Trophoblast cell (in vitro differentiated cells and primary cell): Measurements from ENCODE around the gene B3GAT1.
A peak's percentile ranks its signal among the peaks of the same experiment; 100 is the strongest.

ENCODE experiments used
- DNase-seq, 2 donors: peaks; one replicate each; pipeline ENCODE4 v3.0.0-alpha.2; 2016
- H2AFZ ChIP-seq: 2 replicates; pipeline ENCODE4 v1.6.1; 2013; ENCODE audit warnings: low read length, moderate library complexity, mild to moderate bottlenecking; ENCODE audit not compliant: insufficient read depth, poor library complexity
- H2AK5ac ChIP-seq: 2 replicates; pipeline ENCODE4 v1.6.1; 2013; ENCODE audit warnings: mild to moderate bottlenecking, low read length
- H2BK120ac ChIP-seq: 2 replicates; pipeline ENCODE4 v1.6.1; 2013; ENCODE audit warnings: low read length, mild to moderate bottlenecking, moderate library complexity; ENCODE audit not compliant: insufficient read depth, poor library complexity
- H2BK12ac ChIP-seq: 2 replicates; pipeline ENCODE4 v1.6.1; 2013; ENCODE audit warnings: mild to moderate bottlenecking, low read length, moderate library complexity
- H2BK5ac ChIP-seq: 2 replicates; pipeline ENCODE4 v1.6.1; 2013; ENCODE audit warnings: low read length, low read depth, moderate library complexity, mild to moderate bottlenecking; ENCODE audit not compliant: poor library complexity
- H3K14ac ChIP-seq: 2 replicates; pipeline ENCODE4 v1.6.1; 2013; ENCODE audit warnings: mild to moderate bottlenecking, low read length
- H3K18ac ChIP-seq: 2 replicates; pipeline ENCODE4 v1.6.1; 2013; ENCODE audit warnings: mild to moderate bottlenecking, low read length
- H3K23ac ChIP-seq: 2 replicates; pipeline ENCODE4 v1.6.1; 2013; ENCODE audit warnings: low read length
- H3K27ac ChIP-seq: 2 replicates; pipeline ENCODE4 v1.5.1; 2013; ENCODE audit warnings: low read depth, mild to moderate bottlenecking, inconsistent platforms, low read length, moderate library complexity
- H3K27me3 ChIP-seq: 2 replicates; pipeline ENCODE4 v1.6.1; 2013; ENCODE audit warnings: inconsistent platforms, mild to moderate bottlenecking, low read length, moderate library complexity; ENCODE audit not compliant: insufficient read depth
- H3K36me3 ChIP-seq, 2 experiments: 1 replicate in 1 of 2; 2 replicates in 1 of 2; pipeline ENCODE4 v1.6.1; 2013; ENCODE audit warnings: low read length in 2 of 2, mild to moderate bottlenecking in 2 of 2, moderate library complexity in 1 of 2; ENCODE audit not compliant: insufficient read depth in 2 of 2, control insufficient read depth in 1 of 2
- H3K4ac ChIP-seq: 2 replicates; pipeline ENCODE4 v1.6.1; 2013; ENCODE audit warnings: low read depth, mild to moderate bottlenecking, low read length, moderate library complexity
- H3K4me1 ChIP-seq, 2 experiments: 1 replicate in 1 of 2; 2 replicates in 1 of 2; pipeline ENCODE4 v1.6.1; 2013; ENCODE audit warnings: low read length in 2 of 2, mild to moderate bottlenecking in 2 of 2, moderate library complexity in 1 of 2; ENCODE audit not compliant: insufficient read depth in 2 of 2, control insufficient read depth in 1 of 2
- H3K4me2 ChIP-seq: 2 replicates; pipeline ENCODE4 v1.6.1; 2013; ENCODE audit warnings: inconsistent platforms, mild to moderate bottlenecking, low read length, moderate library complexity
- H3K4me3 ChIP-seq: 2 replicates; pipeline ENCODE4 v1.5.1; 2013; ENCODE audit warnings: mild to moderate bottlenecking, low read depth, low read length, inconsistent platforms
- H3K79me1 ChIP-seq: one replicate; pipeline ENCODE4 v1.6.1; 2013; ENCODE audit warnings: low read length
- H3K79me2 ChIP-seq: 2 replicates; pipeline ENCODE4 v1.6.1; 2013; ENCODE audit warnings: low read length, mild to moderate bottlenecking; ENCODE audit not compliant: control insufficient read depth, insufficient read depth, poor library complexity
- H3K9ac ChIP-seq: 2 replicates; pipeline ENCODE4 v1.6.1; 2013; ENCODE audit warnings: mild to moderate bottlenecking, low read length
- H3K9me3 ChIP-seq: 2 replicates; pipeline ENCODE4 v1.6.1; 2013; ENCODE audit warnings: low read depth, mild to moderate bottlenecking, control low read depth, inconsistent platforms, low read length; ENCODE audit not compliant: insufficient read depth
- H4K12ac ChIP-seq: 2 replicates; pipeline ENCODE4 v1.6.1; 2013; ENCODE audit warnings: low read depth, mild to moderate bottlenecking, low read length, moderate library complexity
- H4K8ac ChIP-seq: 2 replicates; pipeline ENCODE4 v1.6.1; 2013; ENCODE audit warnings: low read depth, mild to moderate bottlenecking, low read length, moderate library complexity
- H4K91ac ChIP-seq: one replicate; pipeline ENCODE4 v1.6.1; 2013; ENCODE audit warnings: low read depth, mild to moderate bottlenecking, low read length, moderate library complexity
- WGBS: extraction: QIAGEN DNeasy Blood & Tissue Kit; methylation state at CpG from one replicate; pipeline ENCODE4 v1.1.7; 2013; ENCODE audit warnings: missing lambda C conversion rate; ENCODE audit not compliant: insufficient read length, insufficient coverage; ENCODE audit errors: extremely low coverage; 5-methylcytosine and 5-hydroxymethylcytosine counted together

The B3GAT1 gene

DNA sequence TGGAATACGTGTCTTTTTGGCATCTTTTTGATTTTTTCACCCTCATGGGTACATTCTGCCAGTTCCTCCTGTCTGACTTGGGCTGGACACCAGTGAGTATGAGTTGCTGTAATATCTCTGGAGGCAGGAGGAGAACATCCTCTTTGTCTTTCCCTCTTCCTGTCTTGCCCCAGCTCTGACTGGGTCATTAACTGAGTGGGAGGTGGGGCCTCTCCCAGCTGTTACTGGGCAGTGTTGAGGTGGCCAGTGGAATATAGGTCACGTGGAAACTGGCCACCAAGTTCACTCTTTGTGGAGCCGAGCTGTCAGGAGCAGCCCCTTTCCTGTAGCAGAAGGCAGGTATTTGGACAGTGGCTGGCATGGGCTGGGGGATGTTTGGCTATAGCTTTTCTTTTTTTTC lies 78.1 kb downstream of the B3GAT1 start:
- H3K27ac ChIP-seq, result no peak overlapping the region
- DNase-seq, result no peak
- H3K4me1 ChIP-seq, result peaks cover 5 to 7% of the 10 kb centered on the region in 2 experiments
- no peaks in the 10 kb centered on the region for H3K9me3 ChIP-seq
- H3K4ac ChIP-seq, result no peak overlapping the region
- no peak overlapping the region for H2BK12ac ChIP-seq
- H2AFZ ChIP-seq, result no peak overlapping the region
- H3K23ac ChIP-seq, result no peak overlapping the region
- no CpG with 5 or more reads among the region's 3 CpGs for WGBS
- H3K4me3 ChIP-seq, result no peak overlapping the region
- H3K27me3 ChIP-seq, result peaks cover 4% of the 10 kb centered on the region
- H4K91ac ChIP-seq, result no peak overlapping the region
- no peak overlapping the region for H2AK5ac ChIP-seq
- no peak overlapping the region for H2BK5ac ChIP-seq
- no peak overlapping the region for H4K8ac ChIP-seq
- no peak overlapping the region for H2BK120ac ChIP-seq
- no peak overlapping the region for H4K12ac ChIP-seq
- H3K4me2 ChIP-seq, result no peak overlapping the region
- H3K14ac ChIP-seq, result no peak overlapping the region
- H3K36me3 ChIP-seq, result no peaks in the 10 kb centered on the region
- H3K79me2 ChIP-seq, result no peaks in the 10 kb centered on the region
- no peak overlapping the region for H3K9ac ChIP-seq
- no peak overlapping the region for H3K18ac ChIP-seq
- H3K79me1 ChIP-seq, result no peaks in the 10 kb centered on the region

DNA sequence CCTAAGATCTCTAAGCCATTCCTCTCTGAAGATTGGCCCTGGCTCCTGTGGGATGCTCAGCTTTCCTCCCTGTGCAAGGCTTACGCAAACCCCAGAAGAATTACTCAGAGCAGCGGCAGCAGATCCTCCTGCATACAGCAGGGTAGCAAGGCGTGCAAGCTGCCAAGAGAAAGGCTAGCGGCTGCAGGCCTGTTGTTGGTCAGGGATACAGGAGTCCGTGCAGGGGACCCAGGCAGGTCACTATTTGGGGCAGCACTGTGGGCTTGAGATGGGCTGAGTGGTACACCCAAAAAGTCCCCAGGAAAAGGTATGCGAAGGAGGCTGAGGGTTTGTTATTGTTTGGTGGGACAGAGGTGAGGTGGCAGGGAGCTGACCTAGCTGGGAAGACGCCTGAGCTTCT lies 78.7 kb downstream of the B3GAT1 start:
- Histone ChIP-seq H3K79me1 (no peaks in the 10 kb centered on the region), H3K9ac (no peak overlapping the region), H3K18ac (no peak overlapping the region), H2AFZ (no peak overlapping the region), H4K12ac (no peak overlapping the region), H3K23ac (no peak overlapping the region), H2BK12ac (no peak overlapping the region), H3K36me3 (no peaks in the 10 kb centered on the region), H3K79me2 (no peaks in the 10 kb centered on the region), H3K4me1 (peaks cover 5 to 7% of the 10 kb centered on the region in 2 experiments), H3K9me3 (no peaks in the 10 kb centered on the region), H2BK120ac (no peak overlapping the region), H3K14ac (no peak overlapping the region), H3K4me3 (no peak overlapping the region), H2AK5ac (no peak overlapping the region), H4K8ac (no peak overlapping the region), H4K91ac (no peak overlapping the region), H3K27ac (no peak overlapping the region), H2BK5ac (no peak overlapping the region), H3K27me3 (peaks cover 4% of the 10 kb centered on the region), H3K4me2 (no peak overlapping the region), H3K4ac (no peak overlapping the region)
- no CpG with 5 or more reads among the region's 7 CpGs for WGBS
- peak in 1 of 2 donors; percentile 49 for DNase-seq

DNA sequence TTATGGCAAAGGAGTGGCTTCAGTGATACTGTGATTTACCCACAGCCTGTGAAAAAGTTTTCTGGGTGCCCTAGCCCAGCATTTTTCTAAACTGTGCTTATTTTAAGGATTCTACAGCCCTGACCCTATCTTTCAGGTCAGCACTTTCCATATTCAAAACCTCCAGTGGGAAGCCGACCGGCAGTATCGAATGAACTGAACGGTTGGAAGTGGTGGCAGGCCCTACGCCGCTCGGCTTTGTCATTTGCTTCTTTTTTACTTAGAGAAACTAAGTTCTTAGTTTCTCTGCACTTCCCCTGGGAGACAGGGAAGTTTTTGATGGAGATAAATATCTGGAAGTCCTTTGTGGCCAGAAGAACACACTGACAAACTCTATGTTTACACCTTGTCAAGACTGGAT lies 79.3 kb downstream of the B3GAT1 start:
- Histone ChIP-seq H4K91ac (no peak overlapping the region), H3K14ac (no peak overlapping the region), H3K79me2 (no peaks in the 10 kb centered on the region), H3K79me1 (no peaks in the 10 kb centered on the region), H2BK5ac (no peak overlapping the region), H2AK5ac (no peak overlapping the region), H3K36me3 (no peaks in the 10 kb centered on the region), H3K27me3 (peaks cover 4% of the 10 kb centered on the region), H2AFZ (no peak overlapping the region), H2BK12ac (no peak overlapping the region), H3K4me3 (no peak overlapping the region), H4K12ac (no peak overlapping the region), H3K23ac (no peak overlapping the region), H3K4me2 (no peak overlapping the region), H3K27ac (no peak overlapping the region), H3K4ac (no peak overlapping the region), H4K8ac (no peak overlapping the region), H3K4me1 (peaks cover 5 to 7% of the 10 kb centered on the region in 2 experiments), H2BK120ac (no peak overlapping the region), H3K9me3 (no peaks in the 10 kb centered on the region), H3K9ac (no peak overlapping the region), H3K18ac (no peak overlapping the region)
- no CpG with 5 or more reads among the region's 7 CpGs for WGBS
- DNase-seq, result no peak

DNA sequence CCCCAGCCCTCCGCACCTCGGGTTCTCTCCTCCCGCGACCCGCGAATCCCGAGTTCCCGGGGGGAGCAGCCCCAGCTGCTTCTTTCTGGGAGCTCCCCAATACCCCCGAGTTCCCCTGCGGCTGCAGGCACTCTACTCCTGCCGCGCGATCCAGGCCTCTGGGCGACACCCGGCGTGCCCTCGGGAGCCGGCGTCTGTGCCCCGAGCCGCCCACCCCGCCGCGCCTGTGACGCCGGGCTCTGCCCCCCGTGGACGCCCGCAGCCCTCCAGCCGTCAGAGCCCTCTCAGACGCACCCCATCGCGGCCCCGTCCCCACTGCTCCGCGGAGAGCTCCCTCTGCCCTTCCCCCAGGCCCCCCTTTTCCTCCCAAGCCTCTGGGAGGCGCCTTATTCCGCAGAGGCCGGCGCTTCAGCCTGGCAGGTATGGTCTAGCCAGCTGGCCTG lies 79.8 kb downstream of the B3GAT1 start:
- Histone ChIP-seq H3K9me3 (no peaks in the 10 kb centered on the region), H2BK5ac (no peak overlapping the region), H3K79me1 (no peaks in the 10 kb centered on the region), H4K91ac (no peak overlapping the region), H2BK12ac (no peak overlapping the region), H3K36me3 (no peaks in the 10 kb centered on the region), H2AFZ (peak overlapping the region; percentile 45), H3K23ac (no peak overlapping the region), H3K79me2 (no peaks in the 10 kb centered on the region), H2BK120ac (no peak overlapping the region), H3K4me2 (peak overlapping the region; percentile 91), H3K14ac (no peak overlapping the region), H4K8ac (no peak overlapping the region), H3K18ac (no peak overlapping the region), H3K4me1 (peaks cover 5 to 7% of the 10 kb centered on the region in 2 experiments), H3K4ac (no peak overlapping the region), H3K9ac (no peak overlapping the region), H3K4me3 (peak overlapping the region; percentile 61), H2AK5ac (no peak overlapping the region), H3K27ac (no peak overlapping the region), H3K27me3 (peaks cover 4% of the 10 kb centered on the region), H4K12ac (peak overlapping the region; percentile 7)
- WGBS, result no CpG with 5 or more reads among the region's 40 CpGs
- DNase-seq, result no peak
